HepG2 (cell line): ENCODE measurements around the gene PSMA7. TPM values are rescaled to one million over a fixed set of nuclear protein-coding genes. Genes with fewer than 3 reads are reported as not detected.

Experiments
- ATAC-seq: fragments of 200-7000 bp; cut with Tn5 transposase; 3 replicates; pipeline ENCODE4 v1.9.1; 2020; ENCODE audit warnings: mild to moderate bottlenecking, moderate library complexity
- BruUV-seq: library from RNA; stranded (reverse); fragments of 400-500 nt; replicated peaks from 2 replicates; lab custom pipeline; 2021; lab: Mats Ljungman, UMichigan
- CTCF ChIA-PET: fragments of 300-600 bp; formaldehyde crosslinking; extraction: SDS; loops from one replicate; lab custom pipeline; 2021; ENCODE audit warnings: low total read pairs, inconsistent platforms, low intra/inter-chr PET ratio; lab: Yijun Ruan, JAX
- POLR2A ChIA-PET: fragments of 350-600 bp; sonication (Branson Sonifier 250); formaldehyde crosslinking; loops from one replicate; lab custom pipeline; 2020; ENCODE audit warnings: antibody characterized with exemption, inconsistent platforms; lab: Yijun Ruan, JAX
- DNase-seq: peaks from one replicate; pipeline ENCODE4 v3.0.0-alpha.2; 2015; ENCODE audit warnings: low spot score
- FAIRE-seq: peaks from 3 replicates; lab custom pipeline; 2011; peaks lifted over from hg19 to GRCh38; lab: Jason Lieb, UNC
- H2AFZ ChIP-seq: one replicate; pipeline ENCODE4 v1.6.1; 2011; ENCODE audit warnings: low read length, inconsistent platforms
- H3K27ac ChIP-seq: fragments of 300-600 bp; 3 replicates; pipeline ENCODE4 v1.8.0; 2011; ENCODE audit warnings: mixed run types, mild to moderate bottlenecking, mixed read lengths, low read length, inconsistent platforms; ENCODE audit not compliant: insufficient read depth; ENCODE audit errors: extremely low read length
- H3K27me3 ChIP-seq, 2 experiments: fragments of 200-600 bp in 1 of 2; 2 replicates in 1 of 2; 3 replicates in 1 of 2; pipeline versions ENCODE4 v1.6.0 to v1.8.0; 2011; ENCODE audit warnings: low read length in 2 of 2, mild to moderate bottlenecking in 2 of 2, moderate library complexity in 2 of 2, inconsistent platforms in 1 of 2; ENCODE audit not compliant: insufficient read depth in 2 of 2, control insufficient read depth in 1 of 2
- H3K36me3 ChIP-seq, 2 experiments: fragments of 200-600 bp in 1 of 2; replicated peaks in 1 of 2; 2 replicates in 1 of 2; 3 replicates in 1 of 2; pipeline versions ENCODE4 v1.5.1 to v1.8.0; 2011; ENCODE audit warnings: low read length in 2 of 2, inconsistent platforms in 1 of 2; ENCODE audit not compliant: insufficient read depth in 2 of 2, control insufficient read depth in 1 of 2
- H3K4me1 ChIP-seq: 2 replicates; pipeline ENCODE4 v1.5.1; 2012; ENCODE audit warnings: low read length, inconsistent platforms; ENCODE audit not compliant: insufficient read depth
- H3K4me2 ChIP-seq: 2 replicates; pipeline ENCODE4 v1.6.0; 2011; ENCODE audit warnings: low read depth, low read length, inconsistent platforms
- H3K4me3 ChIP-seq, 3 experiments: fragments of 200-600 bp in 1 of 3; sonication (generic), shearing (Covaris generic) in 1 of 3; replicated peaks in 1 of 3; 2 replicates each; pipeline ENCODE4 v1.5.1; 2011 to 2016; ENCODE audit warnings: low read length in 3 of 3, inconsistent platforms in 2 of 3, low read depth in 2 of 3, mild to moderate bottlenecking in 2 of 3, control low read depth in 1 of 3, mixed read lengths in 1 of 3; ENCODE audit not compliant: insufficient read depth in 1 of 3
- H3K79me2 ChIP-seq: one replicate; pipeline ENCODE4 v1.6.1; 2011; ENCODE audit warnings: low read length, inconsistent platforms; ENCODE audit not compliant: insufficient read depth
- H3K9ac ChIP-seq: 2 replicates; pipeline ENCODE4 v1.6.0; 2011; ENCODE audit warnings: mild to moderate bottlenecking, low read depth, low read length, inconsistent platforms; ENCODE audit not compliant: insufficient read depth
- H3K9me3 ChIP-seq: 2 replicates; pipeline ENCODE4 v1.5.1; 2012; ENCODE audit warnings: mild to moderate bottlenecking, low read length
- H4K20me1 ChIP-seq: 2 replicates; pipeline ENCODE4 v1.6.0; 2011; ENCODE audit warnings: inconsistent platforms, mild to moderate bottlenecking, low read length, moderate library complexity; ENCODE audit not compliant: insufficient read depth
- ARID5B ChIP-seq: IDR thresholded peaks from 2 replicates; pipeline ENCODE4 v1.4.0; 2020; ENCODE audit warnings: mild to moderate bottlenecking, missing genetic modification reagents
- DMTF1 ChIP-seq: sonication (generic); formaldehyde crosslinking; IDR thresholded peaks from 2 replicates; pipeline ENCODE4 v1.4.0; 2020; ENCODE audit warnings: mild to moderate bottlenecking, missing genetic modification reagents
- RORA ChIP-seq: sonication (generic); formaldehyde crosslinking; IDR thresholded peaks from 2 replicates; pipeline ENCODE4 v1.5.0; 2020; ENCODE audit warnings: mild to moderate bottlenecking, missing genetic modification reagents, moderate library complexity
- TBX3 ChIP-seq: fragments of 450-650 bp; IDR thresholded peaks from 2 replicates; pipeline ENCODE4 v1.6.1; 2017; ENCODE audit warnings: antibody characterized with exemption, mild to moderate bottlenecking, inconsistent platforms, borderline replicate concordance
- TCF7 ChIP-seq: sonication (generic); IDR thresholded peaks from 2 replicates; pipeline ENCODE4 v1.6.1; 2016; ENCODE audit warnings: antibody characterized with exemption, low read depth
- TRIM22 ChIP-seq: fragments of 450-650 bp; IDR thresholded peaks from 2 replicates; pipeline ENCODE4 v1.6.1; 2017
- ZNF235 ChIP-seq: sonication (generic); formaldehyde crosslinking; IDR thresholded peaks from 2 replicates; pipeline ENCODE4 v1.8.1; 2023; ENCODE audit warnings: mild to moderate bottlenecking, missing genetic modification reagents, borderline replicate concordance
- ZNF253 ChIP-seq: sonication (generic); formaldehyde crosslinking; IDR thresholded peaks from 2 replicates; pipeline ENCODE4 v1.8.0; 2022; ENCODE audit warnings: mild to moderate bottlenecking, missing genetic modification reagents, borderline replicate concordance
- ZNF354B ChIP-seq: sonication (generic); formaldehyde crosslinking; IDR thresholded peaks from 2 replicates; pipeline ENCODE4 v1.8.0; 2022; ENCODE audit warnings: mild to moderate bottlenecking, missing genetic modification reagents
- ZNF605 ChIP-seq: sonication (generic); formaldehyde crosslinking; IDR thresholded peaks from 2 replicates; pipeline ENCODE4 v1.8.0; 2022; ENCODE audit warnings: mild to moderate bottlenecking, missing genetic modification reagents
- ZNF615 ChIP-seq: sonication (generic); formaldehyde crosslinking; IDR thresholded peaks from 2 replicates; pipeline ENCODE4 v1.5.0; 2020; ENCODE audit warnings: mild to moderate bottlenecking, missing genetic modification reagents, borderline replicate concordance
- ZNF879 ChIP-seq: sonication (generic); formaldehyde crosslinking; IDR thresholded peaks from 2 replicates; pipeline ENCODE4 v1.8.1; 2023; ENCODE audit warnings: missing genetic modification reagents
- WGBS: methylation state at CpG from one replicate; pipeline ENCODE4 v1.1.6; 2017; ENCODE audit warnings: low lambda C conversion rate; 5-methylcytosine and 5-hydroxymethylcytosine counted together
- in situ Hi-C: cut with HindIII; loops from 2 replicates; pipeline ENCODE4 v1.10.0; 2017; ENCODE audit warnings: low pct_unique_long_range_greater_than_20kb; ENCODE audit not compliant: extremely low pct_ligation_motif_present
- intact Hi-C: fragments of 100-400 bp; cut with micrococcal nuclease; formaldehyde crosslinking; loops from one replicate; pipeline ENCODE4 v1.10.0; 2022; ENCODE audit not compliant: unreplicated experiment
- polyA plus RNA-seq, 8 experiments: library from polyadenylated mRNA; depleted of rRNA in 3 of 8; stranded (reverse) in 7 of 8; unstranded in 1 of 8; fragments of >200 nt; fragmentation: Illumina TruSeq in 4 of 8; extraction: Trizol in 4 of 8; gene quantifications; 2 replicates each; pipeline versions ENCODE4 v1.2.1 to v1.2.3, GENCODE V29; 2011 to 2016; ENCODE audit warnings: low read depth in 4 of 8, missing spikeins in 1 of 8, mixed read lengths in 1 of 8; ENCODE audit not compliant: insufficient read depth in 1 of 8
- total RNA-seq, 5 experiments: library from RNA; depleted of rRNA; stranded (reverse); fragments of >200 nt; fragmentation: Illumina TruSeq; extraction: Trizol; gene quantifications; 2 replicates each; pipeline ENCODE4 v1.2.3, GENCODE V29; 2016; ENCODE audit warnings: low read depth in 1 of 5

Gene PSMA7
- total and polyA plus RNA-seq, 2 of the 13 experiments (the other 11 are each of a cell fraction or from before 2014, with no cell fraction given): 531 to 631 TPM

- TF ChIP-seq TBX3: no peak
- TF ChIP-seq RORA: no peak
- TF ChIP-seq ZNF253: no peak
- no peak for TF ChIP-seq TRIM22
- TF ChIP-seq ZNF879 (CRISPR knock-in tag): 0 out of 2 replicates have a peak, but pooled peaks have one; percentile 65
- no peak for TF ChIP-seq ZNF605 (CRISPR knock-in tag)
- TF ChIP-seq ZNF235 (CRISPR knock-in tag): no peak; the same call in 1 of the 2 replicates
- TF ChIP-seq, all 625 proteins: peak for 100
Observed at GRCh38 chr20:62142252-62143080, 728 bp downstream of the PSMA7 start (continued).

GRCh38 chr20:62141397-62142251 lies 1.6 kb downstream of the PSMA7 start:
- Histone ChIP-seq H3K27ac (peak overlapping the region; percentile 72), H3K9ac (peak overlapping the region; percentile 90), H3K4me2 (peak overlapping the region; percentile 90), H3K4me1 (peaks cover 43% of the 10 kb centered on the region), H2AFZ (no peak overlapping the region), H3K9me3 (no peaks in the 10 kb centered on the region), H3K27me3 (no peaks in the 10 kb centered on the region; a peak in 1 of 5 replicates), H3K36me3 (peaks cover 29 to 43% of the 10 kb centered on the region in 2 experiments), H3K79me2 (peaks cover 68% of the 10 kb centered on the region), H4K20me1 (peaks cover 57% of the 10 kb centered on the region), H3K4me3 (peak overlapping the region; percentile 87 to 93 (median 88))
- BruUV-seq: TSS peak; percentile 42
- peak; percentile 64 for DNase-seq
- WGBS: 19% methylated on average over 13 of the region's 14 CpGs
- FAIRE-seq: peak; percentile 37
- in situ Hi-C loops: loop anchor here (5.0 kb wide), 1 partner anchor 129 kb away; no protein-coding TSS in a partner anchor
- CTCF ChIA-PET: interaction anchor here (0.5 to 3.5 kb wide), 3 partner anchors 15 to 131 kb away, joined by 3 to 13 read pairs (median 4); no protein-coding TSS in a partner anchor
- POLR2A ChIA-PET: interaction anchor here (1.0 to 3.4 kb wide), 10 partner anchors 9 to 234 kb away, joined by 3 to 45 read pairs (median 4); partner anchors contain the start of genes LSM14B and TAF4
- peak; percentile 22 for ATAC-seq
- intact Hi-C loops: no loop called here
- TF ChIP-seq DMTF1 (CRISPR knock-in tag) (no peak), TCF7 (no peak), ARID5B (CRISPR knock-in tag) (no peak), ZNF354B (CRISPR knock-in tag) (no peak), ZNF615 (CRISPR knock-in tag) (no peak)
